Measurements from ENCODE around the gene ENOSF1. TPM values are rescaled to one million over a fixed set of nuclear protein-coding genes. Genes with fewer than 3 reads are reported as not detected.

Gene ENOSF1
- total RNA-seq, 1 experiment from 2014 or later = 39.2 TPM

GRCh38 chr18:697800-698199 lies 14.6 kb downstream of the ENOSF1 start:
- POLR2A ChIA-PET (ENCODE audit: low non-redundant PET) = no interaction called here

GRCh38 chr18:697012-697411 lies 15.4 kb downstream of the ENOSF1 start:
- Histone ChIP-seq H3K27me3 (replicated peaks; ENCODE audit: insufficient read depth, low read depth, low read length, poor library complexity) (no peaks in the 10 kb centered on the region), H3K4me1 (ENCODE audit: insufficient read depth, low read length, poor library complexity, severe bottlenecking) (no peaks in the 10 kb centered on the region), H3K4me3 (ENCODE audit: low read depth, low read length, poor library complexity, severe bottlenecking) (no peak overlapping the region), H3K27ac (ENCODE audit: low read depth, low read length, poor library complexity, severe bottlenecking) (no peak overlapping the region), H3K36me3 (ENCODE audit: insufficient read depth, low read length, poor library complexity, severe bottlenecking) (peaks cover 4% of the 10 kb centered on the region), H3K9me3 (ENCODE audit: low read depth, low read length, poor library complexity, severe bottlenecking) (no peaks in the 10 kb centered on the region)
- no peak for TF ChIP-seq EZH2 (IDR thresholded peaks at IDR 0.05; ENCODE audit: borderline replicate concordance, low read depth, low read length, poor library complexity, severe bottlenecking)
- no peak for TF ChIP-seq CTCF (conservative IDR thresholded peaks at IDR 0.05; ENCODE audit: low read depth, low read length)
- no peak for DNase-seq (ENCODE audit: low spot score)
- ChIA-PET CTCF (no interaction called here), POLR2A (ENCODE audit: low non-redundant PET) (no interaction called here)
- BruUV-seq (replicated peaks) = no TSS peak
- intact Hi-C loops (cut with micrococcal nuclease; ENCODE audit: unreplicated experiment) = no loop called here

More at GRCh38 chr18:697800-698199, 14.6 kb downstream of the ENOSF1 start:
- Histone ChIP-seq H3K4me3 (ENCODE audit: low read depth, low read length, poor library complexity, severe bottlenecking) (no peak overlapping the region), H3K27ac (ENCODE audit: low read depth, low read length, poor library complexity, severe bottlenecking) (no peak overlapping the region), H3K4me1 (ENCODE audit: insufficient read depth, low read length, poor library complexity, severe bottlenecking) (no peaks in the 10 kb centered on the region), H3K9me3 (ENCODE audit: low read depth, low read length, poor library complexity, severe bottlenecking) (no peaks in the 10 kb centered on the region), H3K27me3 (replicated peaks; ENCODE audit: insufficient read depth, low read depth, low read length, poor library complexity) (no peaks in the 10 kb centered on the region), H3K36me3 (ENCODE audit: insufficient read depth, low read length, poor library complexity, severe bottlenecking) (peaks cover 4% of the 10 kb centered on the region)
- TF ChIP-seq EZH2 (IDR thresholded peaks at IDR 0.05; ENCODE audit: borderline replicate concordance, low read depth, low read length, poor library complexity, severe bottlenecking) (no peak), CTCF (conservative IDR thresholded peaks at IDR 0.05; ENCODE audit: low read depth, low read length) (no peak)
- CTCF ChIA-PET = no interaction called here
- intact Hi-C loops (cut with micrococcal nuclease; ENCODE audit: unreplicated experiment) = no loop called here
- DNase-seq (ENCODE audit: low spot score) = no peak
- no TSS peak for BruUV-seq (replicated peaks)

- ChIA-PET POLR2A (ENCODE audit: low non-redundant PET) (no interaction called here), CTCF (no interaction called here)
- no peak for DNase-seq (ENCODE audit: low spot score)
- intact Hi-C loops (cut with micrococcal nuclease; ENCODE audit: unreplicated experiment) = no loop called here
- Histone ChIP-seq H3K4me3 (ENCODE audit: low read depth, low read length, poor library complexity, severe bottlenecking) (no peak overlapping the region), H3K4me1 (ENCODE audit: insufficient read depth, low read length, poor library complexity, severe bottlenecking) (no peaks in the 10 kb centered on the region), H3K27ac (ENCODE audit: low read depth, low read length, poor library complexity, severe bottlenecking) (no peak overlapping the region), H3K36me3 (ENCODE audit: insufficient read depth, low read length, poor library complexity, severe bottlenecking) (peaks cover 4% of the 10 kb centered on the region), H3K9me3 (ENCODE audit: low read depth, low read length, poor library complexity, severe bottlenecking) (no peaks in the 10 kb centered on the region), H3K27me3 (replicated peaks; ENCODE audit: insufficient read depth, low read depth, low read length, poor library complexity) (no peaks in the 10 kb centered on the region)
- TF ChIP-seq EZH2 (IDR thresholded peaks at IDR 0.05; ENCODE audit: borderline replicate concordance, low read depth, low read length, poor library complexity, severe bottlenecking) (no peak), CTCF (conservative IDR thresholded peaks at IDR 0.05; ENCODE audit: low read depth, low read length) (no peak)
- no TSS peak for BruUV-seq (replicated peaks)
Measured at GRCh38 chr18:693466-694187, 18.8 kb downstream of the ENOSF1 start.

Measured in A673 (cell line).